Testis (tissue), 3 donors: Measurements from ENCODE around the gene MATN1. TPM values are rescaled to one million over a fixed set of nuclear protein-coding genes. Genes with fewer than 3 reads are reported as not detected.
A peak's percentile ranks its signal among the peaks of the same experiment; 100 is the strongest.

Source experiments
- DNase-seq: peaks from one replicate; pipeline ENCODE4 v3.0.0-alpha.2; 2019
- H3K27ac ChIP-seq, 2 donors: fragments of 200-600 bp; sonication (generic); one replicate each; pipeline ENCODE4 v1.5.1; 2019
- H3K27me3 ChIP-seq: fragments of 200-600 bp; sonication (generic); one replicate; pipeline ENCODE4 v1.5.1; 2019
- H3K36me3 ChIP-seq: fragments of 200-600 bp; sonication (generic); one replicate; pipeline ENCODE4 v1.5.1; 2017; ENCODE audit warnings: low read depth; ENCODE audit errors: missing control alignments
- H3K4me1 ChIP-seq: fragments of 200-600 bp; sonication (generic); one replicate; pipeline ENCODE4 v1.5.1; 2019
- H3K4me3 ChIP-seq, 2 donors: fragments of 200-600 bp; sonication (generic); one replicate each; pipeline ENCODE4 v1.5.1; 2017 to 2019
- H3K9me3 ChIP-seq: fragments of 200-600 bp; sonication (generic); one replicate; pipeline ENCODE4 v1.5.1; 2017
- CTCF ChIP-seq, 3 experiments: fragments of 450-650 bp in 2 of 3; fragments of 200-600 bp in 1 of 3; sonication (generic) in 1 of 3; IDR thresholded peaks; one replicate each; pipeline ENCODE4 v1.5.1; 2016 to 2019; ENCODE audit warnings: antibody characterized with exemption in 3 of 3, mild to moderate bottlenecking in 2 of 3, moderate library complexity in 1 of 3
- POLR2A ChIP-seq: fragments of 450-650 bp; IDR thresholded peaks from one replicate; pipeline ENCODE4 v1.6.1; 2017; ENCODE audit warnings: antibody characterized with exemption, mild to moderate bottlenecking, moderate library complexity
- WGBS, 2 donors: methylation state at CpG; one replicate each; pipeline ENCODE4 v1.1.5; 2018; 5-methylcytosine and 5-hydroxymethylcytosine counted together
- intact Hi-C: fragments of 100-400 bp; cut with DNase I; formaldehyde crosslinking; loops from one replicate; pipeline ENCODE4 v1.15.1; 2023; ENCODE audit warnings: low total_unique reads
- polyA plus RNA-seq: library from polyadenylated mRNA; stranded (reverse); fragments of 350-450 nt; fragmentation: Illumina TruSeq; extraction: RNeasy Lipid Tissue Mini Kit (QIAGEN cat#74804); gene quantifications from one replicate; pipeline ENCODE4 v1.2.3, GENCODE V29; 2014; ENCODE audit warnings: low read depth, low replicate concordance; ENCODE audit not compliant: insufficient read depth
- total RNA-seq, 2 donors: library from RNA; depleted of rRNA; stranded (reverse); fragments of >200 nt; gene quantifications; one replicate each; pipeline ENCODE4 v1.2.3, GENCODE V29; 2016

MATN1 gene
- total and polyA plus RNA-seq, 3 donors from 2014 or later: 0.32 to 0.62 (median 0.55) TPM

- Histone ChIP-seq H3K27me3 (no peaks in the 10 kb centered on the region), H3K4me3 (no peak overlapping the region), H3K27ac (no peak overlapping the region), H3K9me3 (no peaks in the 10 kb centered on the region), H3K4me1 (no peaks in the 10 kb centered on the region), H3K36me3 (no peaks in the 10 kb centered on the region)
- intact Hi-C loops: no loop called here
- no peak for DNase-seq
- TF ChIP-seq CTCF (IDR thresholded peaks at IDR 0.05) (no peak), POLR2A (no peak)
- WGBS, 2 donors: 93 to 94% methylated on average over 6 of the region's 6 CpGs
Observed at GRCh38 chr1:30687886-30688285, 35.5 kb downstream of the MATN1 start.

GRCh38 chr1:30686236-30686935, 37.0 kb downstream of the MATN1 start:
- Histone ChIP-seq H3K27me3 (no peaks in the 10 kb centered on the region), H3K9me3 (no peaks in the 10 kb centered on the region), H3K36me3 (no peaks in the 10 kb centered on the region), H3K27ac (no peak overlapping the region), H3K4me1 (no peaks in the 10 kb centered on the region), H3K4me3 (no peak overlapping the region)
- intact Hi-C loops: no loop called here
- DNase-seq: no peak
- WGBS, 2 donors: 48 to 54% methylated on average over 10 of the region's 10 CpGs
- TF ChIP-seq CTCF (IDR thresholded peaks at IDR 0.05) (no peak), POLR2A (no peak)

GRCh38 chr1:30685796-30686165, 37.6 kb downstream of the MATN1 start:
- Histone ChIP-seq H3K4me1 (no peaks in the 10 kb centered on the region), H3K36me3 (no peaks in the 10 kb centered on the region), H3K27me3 (no peaks in the 10 kb centered on the region), H3K4me3 (peak overlapping the region in 1 of 2 donors; percentile 3), H3K27ac (no peak overlapping the region), H3K9me3 (no peaks in the 10 kb centered on the region)
- TF ChIP-seq POLR2A: no peak
- no peak for TF ChIP-seq CTCF (IDR thresholded peaks at IDR 0.05)
- no peak for DNase-seq
- WGBS, 2 donors: 34 to 44% methylated on average over 8 to 11 of the region's 11 CpGs
- intact Hi-C loops: no loop called here

- Histone ChIP-seq H3K4me1 (no peaks in the 10 kb centered on the region), H3K27ac (no peak overlapping the region), H3K4me3 (peak overlapping the region in 1 of 2 donors; percentile 3), H3K27me3 (no peaks in the 10 kb centered on the region), H3K9me3 (no peaks in the 10 kb centered on the region), H3K36me3 (no peaks in the 10 kb centered on the region)
- TF ChIP-seq CTCF (IDR thresholded peaks at IDR 0.05): no peak
- TF ChIP-seq POLR2A: no peak
- peak; percentile 71 for DNase-seq
- intact Hi-C loops: no loop called here
- 8 to 11% methylated on average over 14 to 49 of the region's 56 CpGs for WGBS, 2 donors
Observed at GRCh38 chr1:30684881-30685795, 38.2 kb downstream of the MATN1 start.
